ENCODE results near the gene NHLRC2. TPM values are rescaled to one million over a fixed set of nuclear protein-coding genes. Genes with fewer than 3 reads are reported as not detected.
A peak's percentile ranks its signal among the peaks of the same experiment; 100 is the strongest.

NHLRC2 gene
- total RNA-seq, 8 experiments from 2014 or later, result 6.9 to 22.9 (median 14.9) TPM

DNA sequence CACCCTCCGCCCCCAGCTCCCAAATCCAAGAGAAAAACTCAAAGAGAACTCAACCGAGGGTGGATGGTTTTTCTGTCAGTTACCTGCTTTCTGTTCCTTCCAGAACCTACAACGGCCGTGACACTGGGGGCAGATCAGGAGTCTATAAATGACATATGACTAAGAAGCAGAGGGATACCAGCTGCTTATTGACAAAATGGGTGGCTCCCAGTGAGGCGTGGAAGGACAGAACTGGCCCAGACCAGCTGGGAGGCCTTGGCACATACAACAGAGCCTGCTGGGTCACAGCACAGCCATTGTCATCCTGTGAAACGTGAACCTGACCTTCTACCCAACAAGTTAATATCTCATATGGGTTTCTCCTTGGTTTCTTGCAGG lies 104.9 kb downstream of the NHLRC2 start:
- peak; percentile 16 to 80 (median 57) for ATAC-seq (replicated peaks in 6 of 8)
- Histone ChIP-seq H3K4me1 (replicated peaks in 1 of 2) (peaks cover 17 to 20% of the 10 kb centered on the region in 2 donors), H3K27ac (no peak overlapping the region), H3K4me3 (no peak overlapping the region)
- WGBS, 10 experiments, result 73 to 100% (median 86%) methylated on average over 1 to 4 of the region's 6 CpGs; no CpG with 5 or more reads in 4 of the 10 experiments
- in situ Hi-C loops (cut with MboI; ENCODE audit: low pct_unique_long_range_greater_than_20kb in 2 of 9, low sequenced_read_pairs in 9 of 9, unreplicated experiment in 9 of 9), result no loop called here

DNA sequence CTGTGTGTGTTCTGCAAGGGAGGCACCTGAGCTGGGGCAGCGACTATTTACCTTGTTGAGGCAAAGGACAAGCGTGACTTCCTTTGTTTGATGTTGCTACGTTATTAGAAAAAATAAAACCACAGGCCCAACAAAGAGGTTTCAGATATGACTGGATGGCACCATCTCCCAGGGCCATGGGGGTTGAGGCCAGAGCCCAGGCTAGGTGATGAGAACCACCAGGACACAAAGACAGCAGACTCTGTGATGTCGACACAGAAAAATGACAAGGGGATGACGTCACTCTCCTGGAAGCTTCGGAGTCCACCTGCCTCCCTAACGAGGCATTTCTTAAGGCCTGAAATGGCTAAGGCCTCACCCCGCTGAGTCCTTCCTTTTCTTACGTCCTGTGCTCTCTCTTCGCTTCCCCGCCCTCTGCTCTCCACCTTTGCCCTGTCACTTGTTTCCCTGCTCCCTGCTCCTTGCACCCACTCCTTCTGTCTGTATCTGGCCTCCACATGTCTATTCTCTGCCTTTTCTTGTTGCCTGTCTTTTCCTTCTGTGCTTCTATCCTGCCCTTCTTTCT lies 106.2 kb downstream of the NHLRC2 start:
- H3K27ac ChIP-seq, result no peak overlapping the region
- in situ Hi-C loops (cut with MboI; ENCODE audit: low pct_unique_long_range_greater_than_20kb in 2 of 9, low sequenced_read_pairs in 9 of 9, unreplicated experiment in 9 of 9), result no loop called here
- H3K4me1 ChIP-seq (replicated peaks in 1 of 2), result peaks cover 17 to 20% of the 10 kb centered on the region in 2 donors
- no peak overlapping the region for H3K4me3 ChIP-seq
- 51 to 90% (median 85%) methylated on average over 2 to 11 of the region's 11 CpGs for WGBS, 10 experiments
- peak in 5 of 8 experiments; percentile 43 to 61 (median 51) for ATAC-seq (replicated peaks in 6 of 8)

DNA sequence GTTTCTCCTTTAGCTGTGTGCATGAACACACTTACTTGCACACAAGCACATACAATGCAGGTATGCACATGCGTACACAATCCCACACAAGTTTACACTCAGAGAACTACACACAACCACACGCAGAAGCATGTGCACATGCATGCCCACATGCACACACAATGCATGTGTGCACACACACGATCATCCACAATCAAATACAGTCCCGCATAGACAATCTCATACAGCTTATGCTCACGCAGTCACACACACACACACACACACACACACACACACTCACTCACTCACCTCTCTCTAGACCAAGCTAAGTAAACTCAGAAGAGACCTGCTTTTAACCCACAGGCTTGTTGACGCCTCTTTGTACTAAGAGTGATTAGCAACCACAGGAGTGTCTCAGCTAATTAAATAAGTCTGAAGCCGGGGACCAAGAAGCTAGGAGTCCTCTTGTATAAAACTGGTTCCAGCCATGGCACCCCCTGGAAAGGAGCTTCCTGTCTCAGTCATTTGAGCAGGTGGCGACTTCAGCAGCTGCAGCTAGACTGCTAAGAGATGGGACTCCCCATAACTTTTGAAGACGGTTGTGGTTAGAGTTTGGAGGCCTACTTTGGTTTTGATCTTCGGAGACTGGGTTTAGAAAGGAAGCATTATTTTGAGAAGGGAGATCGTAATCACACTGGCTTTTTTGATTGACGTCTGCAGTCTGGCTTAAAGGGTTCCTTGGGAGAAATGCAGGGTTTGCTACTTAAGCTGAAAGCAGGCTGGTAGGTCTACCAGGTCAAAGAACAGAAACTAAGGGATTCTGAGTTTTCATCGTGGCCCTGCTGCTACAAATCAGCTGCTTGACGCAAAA lies 106.9 kb downstream of the NHLRC2 start:
- Histone ChIP-seq H3K27ac (no peak overlapping the region), H3K4me3 (no peak overlapping the region), H3K4me1 (replicated peaks in 1 of 2) (peaks cover 17 to 20% of the 10 kb centered on the region in 2 donors)
- WGBS, 10 experiments, result 74 to 95% (median 89%) methylated on average over 1 to 12 of the region's 14 CpGs; no CpG with 5 or more reads in 1 of the 10 experiments
- in situ Hi-C loops (cut with MboI; ENCODE audit: low pct_unique_long_range_greater_than_20kb in 2 of 9, low sequenced_read_pairs in 9 of 9, unreplicated experiment in 9 of 9), result no loop called here
- no peak for ATAC-seq (replicated peaks in 6 of 8)

DNA sequence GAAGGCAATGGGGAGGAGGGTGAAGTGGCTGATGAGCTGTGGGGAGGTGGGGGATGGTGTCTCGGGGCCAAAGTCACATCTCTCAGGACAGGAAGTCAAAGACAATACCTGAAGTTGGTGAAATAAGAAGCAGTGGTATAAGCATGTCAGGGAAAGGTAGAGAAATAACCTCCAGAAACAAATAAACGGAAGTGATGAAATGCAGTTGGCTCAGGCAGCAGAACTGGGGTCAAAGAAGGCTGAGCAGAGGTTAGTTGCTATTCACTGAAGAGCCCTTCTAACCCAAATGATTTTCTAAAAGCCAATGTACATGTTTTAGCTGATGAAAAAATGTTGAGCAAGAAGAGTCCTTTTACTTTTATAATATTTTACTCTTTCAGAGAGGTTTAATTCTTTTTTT lies 110.6 kb downstream of the NHLRC2 start:
- in situ Hi-C loops (cut with MboI; ENCODE audit: low pct_unique_long_range_greater_than_20kb in 2 of 9, low sequenced_read_pairs in 9 of 9, unreplicated experiment in 9 of 9), result no loop called here
- 0 to 100% (median 75%) methylated on average over 1 of the region's 2 CpGs; no CpG with 5 or more reads in 4 of the 10 experiments for WGBS, 10 experiments
- ATAC-seq (replicated peaks in 6 of 8), result no peak
- Histone ChIP-seq H3K27ac (no peak overlapping the region), H3K4me3 (no peak overlapping the region), H3K4me1 (replicated peaks in 1 of 2) (peaks cover 3 to 6% of the 10 kb centered on the region in 2 donors)

DNA sequence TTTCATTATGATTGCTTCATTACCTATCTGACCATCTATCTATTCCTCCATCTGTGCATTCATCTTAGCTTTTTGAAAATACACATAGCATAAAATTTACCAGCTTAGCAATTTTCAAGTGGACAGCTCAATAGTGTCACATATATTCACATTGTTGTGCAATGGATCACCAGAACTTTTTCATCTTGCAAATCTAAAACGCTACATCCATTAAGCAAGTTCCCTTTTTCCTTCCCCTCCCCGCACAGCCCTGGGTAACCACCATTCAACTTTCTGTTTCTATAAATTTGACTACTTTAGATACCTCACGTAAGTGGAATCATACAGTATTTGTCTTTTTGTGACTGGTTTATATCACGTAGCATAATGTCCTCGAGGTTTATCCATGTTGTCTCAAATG lies 111.2 kb downstream of the NHLRC2 start:
- H3K4me1 ChIP-seq (replicated peaks in 1 of 2), result peaks cover under 1 to 3% of the 10 kb centered on the region in 2 donors
- no peak overlapping the region for H3K4me3 ChIP-seq
- no peak overlapping the region for H3K27ac ChIP-seq
- WGBS, 10 experiments, result 40 to 97% (median 70%) methylated on average over 1 to 5 of the region's 5 CpGs; no CpG with 5 or more reads in 1 of the 10 experiments
- in situ Hi-C loops (cut with MboI; ENCODE audit: low pct_unique_long_range_greater_than_20kb in 2 of 9, low sequenced_read_pairs in 9 of 9, unreplicated experiment in 9 of 9), result no loop called here
- ATAC-seq (replicated peaks in 6 of 8), result no peak

Other genes starting within 250 kb of the NHLRC2 start
- gene NRAP, start 190.6 kb upstream of the NHLRC2 start, total RNA-seq, result 1 to 10 TPM in 3 of 8 experiments, under 1 TPM in 3, not detected in 2; 0.15 to 5.3 (median 1.3) TPM
- 10 to 100 TPM in 4 of 8 experiments, 1 to 10 TPM in 4; 3.5 to 22.4 (median 12.7) TPM for gene CASP7, start 174.7 kb upstream of the NHLRC2 start, total RNA-seq
- under 1 TPM in 6 of 8 experiments, not detected in 2; 0.14 to 0.47 (median 0.25) TPM for gene PLEKHS1, start 103.0 kb upstream of the NHLRC2 start, total RNA-seq
- gene DCLRE1A, start 579 bp upstream of the NHLRC2 start, total RNA-seq, result 10 to 100 TPM in 5 of 8 experiments, 1 to 10 TPM in 3; 5.9 to 11.8 (median 10.0) TPM
- gene ADRB1, start 189.2 kb downstream of the NHLRC2 start, total RNA-seq, result under 1 TPM in 7 of 8 experiments, not detected in 1; 0.05 to 0.47 (median 0.22) TPM